ENCODE data around the gene ORMDL2. TPM values are rescaled to one million over a fixed set of nuclear protein-coding genes. Genes with fewer than 3 reads are reported as not detected.

ORMDL2 gene
- total and polyA plus RNA-seq, 2 experiments from 2014 or later = 18.0 to 55.1 TPM

DNA sequence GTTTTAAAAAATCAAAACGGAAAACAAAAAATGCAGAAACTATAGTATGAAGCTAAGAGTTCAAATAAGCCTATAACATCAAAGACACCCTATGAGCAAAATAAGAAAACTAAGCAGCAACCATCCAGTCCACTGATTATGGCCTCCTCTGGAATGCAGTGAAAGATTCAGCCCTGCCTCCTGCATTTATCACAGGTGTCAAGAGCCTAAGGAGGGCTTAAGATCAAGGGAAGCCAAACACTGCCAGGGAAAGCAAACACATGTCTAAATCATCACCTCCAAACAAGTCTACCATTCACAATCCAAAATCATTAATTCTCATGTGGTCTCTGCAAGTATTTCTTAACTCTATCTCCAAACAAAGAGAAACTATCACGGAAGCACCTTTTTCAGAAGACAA, 28.7 kb upstream of the ORMDL2 start (continued):
- TF ChIP-seq, protein P1, sequence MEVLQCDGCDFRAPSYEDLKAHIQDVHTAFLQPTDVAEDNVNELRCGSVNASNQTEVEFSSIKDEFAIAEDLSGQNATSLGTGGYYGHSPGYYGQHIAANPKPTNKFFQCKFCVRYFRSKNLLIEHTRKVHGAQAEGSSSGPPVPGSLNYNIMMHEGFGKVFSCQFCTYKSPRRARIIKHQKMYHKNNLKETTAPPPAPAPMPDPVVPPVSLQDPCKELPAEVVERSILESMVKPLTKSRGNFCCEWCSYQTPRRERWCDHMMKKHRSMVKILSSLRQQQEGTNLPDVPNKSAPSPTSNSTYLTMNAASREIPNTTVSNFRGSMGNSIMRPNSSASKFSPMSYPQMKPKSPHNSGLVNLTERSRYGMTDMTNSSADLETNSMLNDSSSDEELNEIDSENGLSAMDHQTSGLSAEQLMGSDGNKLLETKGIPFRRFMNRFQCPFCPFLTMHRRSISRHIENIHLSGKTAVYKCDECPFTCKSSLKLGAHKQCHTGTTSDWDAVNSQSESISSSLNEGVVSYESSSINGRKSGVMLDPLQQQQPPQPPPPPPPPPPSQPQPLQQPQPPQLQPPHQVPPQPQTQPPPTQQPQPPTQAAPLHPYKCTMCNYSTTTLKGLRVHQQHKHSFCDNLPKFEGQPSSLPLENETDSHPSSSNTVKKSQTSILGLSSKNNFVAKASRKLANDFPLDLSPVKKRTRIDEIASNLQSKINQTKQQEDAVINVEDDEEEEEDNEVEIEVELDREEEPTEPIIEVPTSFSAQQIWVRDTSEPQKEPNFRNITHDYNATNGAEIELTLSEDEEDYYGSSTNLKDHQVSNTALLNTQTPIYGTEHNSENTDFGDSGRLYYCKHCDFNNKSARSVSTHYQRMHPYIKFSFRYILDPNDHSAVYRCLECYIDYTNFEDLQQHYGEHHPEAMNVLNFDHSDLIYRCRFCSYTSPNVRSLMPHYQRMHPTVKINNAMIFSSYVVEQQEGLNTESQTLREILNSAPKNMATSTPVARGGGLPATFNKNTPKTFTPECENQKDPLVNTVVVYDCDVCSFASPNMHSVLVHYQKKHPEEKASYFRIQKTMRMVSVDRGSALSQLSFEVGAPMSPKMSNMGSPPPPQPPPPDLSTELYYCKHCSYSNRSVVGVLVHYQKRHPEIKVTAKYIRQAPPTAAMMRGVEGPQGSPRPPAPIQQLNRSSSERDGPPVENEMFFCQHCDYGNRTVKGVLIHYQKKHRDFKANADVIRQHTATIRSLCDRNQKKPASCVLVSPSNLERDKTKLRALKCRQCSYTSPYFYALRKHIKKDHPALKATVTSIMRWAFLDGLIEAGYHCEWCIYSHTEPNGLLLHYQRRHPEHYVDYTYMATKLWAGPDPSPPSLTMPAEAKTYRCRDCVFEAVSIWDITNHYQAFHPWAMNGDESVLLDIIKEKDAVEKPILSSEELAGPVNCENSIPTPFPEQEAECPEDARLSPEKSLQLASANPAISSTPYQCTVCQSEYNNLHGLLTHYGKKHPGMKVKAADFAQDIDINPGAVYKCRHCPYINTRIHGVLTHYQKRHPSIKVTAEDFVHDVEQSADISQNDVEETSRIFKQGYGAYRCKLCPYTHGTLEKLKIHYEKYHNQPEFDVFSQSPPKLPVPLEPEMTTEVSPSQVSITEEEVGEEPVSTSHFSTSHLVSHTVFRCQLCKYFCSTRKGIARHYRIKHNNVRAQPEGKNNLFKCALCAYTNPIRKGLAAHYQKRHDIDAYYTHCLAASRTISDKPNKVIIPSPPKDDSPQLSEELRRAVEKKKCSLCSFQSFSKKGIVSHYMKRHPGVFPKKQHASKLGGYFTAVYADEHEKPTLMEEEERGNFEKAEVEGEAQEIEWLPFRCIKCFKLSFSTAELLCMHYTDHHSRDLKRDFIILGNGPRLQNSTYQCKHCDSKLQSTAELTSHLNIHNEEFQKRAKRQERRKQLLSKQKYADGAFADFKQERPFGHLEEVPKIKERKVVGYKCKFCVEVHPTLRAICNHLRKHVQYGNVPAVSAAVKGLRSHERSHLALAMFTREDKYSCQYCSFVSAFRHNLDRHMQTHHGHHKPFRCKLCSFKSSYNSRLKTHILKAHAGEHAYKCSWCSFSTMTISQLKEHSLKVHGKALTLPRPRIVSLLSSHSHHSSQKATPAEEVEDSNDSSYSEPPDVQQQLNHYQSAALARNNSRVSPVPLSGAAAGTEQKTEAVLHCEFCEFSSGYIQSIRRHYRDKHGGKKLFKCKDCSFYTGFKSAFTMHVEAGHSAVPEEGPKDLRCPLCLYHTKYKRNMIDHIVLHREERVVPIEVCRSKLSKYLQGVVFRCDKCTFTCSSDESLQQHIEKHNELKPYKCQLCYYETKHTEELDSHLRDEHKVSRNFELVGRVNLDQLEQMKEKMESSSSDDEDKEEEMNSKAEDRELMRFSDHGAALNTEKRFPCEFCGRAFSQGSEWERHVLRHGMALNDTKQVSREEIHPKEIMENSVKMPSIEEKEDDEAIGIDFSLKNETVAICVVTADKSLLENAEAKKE (CRISPR knock-in tag; IDR thresholded peaks at IDR 0.05) = no peak
- TF ChIP-seq EZH2 (IDR thresholded peaks at IDR 0.05; ENCODE audit: low read depth, unreplicated experiment) = no peak
- TF ChIP-seq ZNF114 (CRISPR knock-in tag; IDR thresholded peaks at IDR 0.05) = no peak
- no peak for TF ChIP-seq POLR2AphosphoS5 (IDR thresholded peaks at IDR 0.05; ENCODE audit: low read depth)
- no peak for TF ChIP-seq JUNB (IDR thresholded peaks at IDR 0.05; ENCODE audit: unreplicated experiment)

DNA sequence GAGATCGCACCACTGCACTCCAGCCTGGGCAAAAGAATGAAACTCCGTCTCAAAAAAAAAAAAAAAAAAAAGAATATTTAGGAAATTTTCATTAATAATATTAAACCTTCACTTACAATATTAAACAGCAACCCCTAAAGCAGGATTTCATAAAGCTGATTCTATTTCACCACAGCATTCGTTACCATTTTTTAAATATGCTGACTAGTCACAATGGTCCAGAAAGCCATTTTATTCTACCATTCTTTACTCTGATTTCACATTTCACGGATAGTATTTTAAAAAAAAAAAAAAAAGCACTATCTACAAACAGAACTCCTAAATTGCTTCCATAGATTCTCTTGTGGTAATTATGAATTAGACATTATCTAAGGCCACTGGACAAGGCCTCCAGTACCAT, 27.9 kb upstream of the ORMDL2 start:
- Mint-ChIP-seq H3K9me3 (no peaks in the 10 kb centered on the region), H3K4me3 (no peak overlapping the region), H3K4me1 (no peaks in the 10 kb centered on the region), H3K36me3 (ENCODE audit: low read depth) (peaks cover 87% of the 10 kb centered on the region), H3K27ac (no peak overlapping the region), H3K27me3 (ENCODE audit: insufficient read depth, low read depth, poor library complexity) (no peaks in the 10 kb centered on the region)
- Histone ChIP-seq H3F3A (replicated peaks; ENCODE audit: low read depth) (0 out of 2 replicates have a peak, but pooled peaks cover 8% of the 10 kb centered on the region), H3K4me3 (no peak overlapping the region), H3K27ac (ENCODE audit: low read depth) (no peak overlapping the region), H4K20me1 (replicated peaks; ENCODE audit: insufficient read depth) (peaks cover 11% of the 10 kb centered on the region; the same call in 1 of the 2 replicates), H3K4me2 (no peak overlapping the region), H3K4me1 (ENCODE audit: insufficient read depth) (no peaks in the 10 kb centered on the region), H3K9me2 (ENCODE audit: insufficient read depth) (no peaks in the 10 kb centered on the region), H3K79me2 (replicated peaks; ENCODE audit: insufficient read depth) (0 out of 2 replicates have a peak, but pooled peaks cover 11% of the 10 kb centered on the region), H3K36me3 (ENCODE audit: insufficient read depth) (peaks cover 64% of the 10 kb centered on the region), H2AFZ (no peak overlapping the region), H3K27me3 (ENCODE audit: insufficient read depth) (no peaks in the 10 kb centered on the region)
- ATAC-seq = no peak
- no peak for DNase-seq (ENCODE audit: low spot score)
- TF ChIP-seq CREB1 (CRISPR knock-in tag; IDR thresholded peaks at IDR 0.05; ENCODE audit: low read depth) = no peak
- no peak for TF ChIP-seq EZH2 (IDR thresholded peaks at IDR 0.05; ENCODE audit: low read depth, unreplicated experiment)
- no peak for TF ChIP-seq EZH2phosphoT487 (IDR thresholded peaks at IDR 0.05; ENCODE audit: unreplicated experiment)
- TF ChIP-seq, protein P2, sequence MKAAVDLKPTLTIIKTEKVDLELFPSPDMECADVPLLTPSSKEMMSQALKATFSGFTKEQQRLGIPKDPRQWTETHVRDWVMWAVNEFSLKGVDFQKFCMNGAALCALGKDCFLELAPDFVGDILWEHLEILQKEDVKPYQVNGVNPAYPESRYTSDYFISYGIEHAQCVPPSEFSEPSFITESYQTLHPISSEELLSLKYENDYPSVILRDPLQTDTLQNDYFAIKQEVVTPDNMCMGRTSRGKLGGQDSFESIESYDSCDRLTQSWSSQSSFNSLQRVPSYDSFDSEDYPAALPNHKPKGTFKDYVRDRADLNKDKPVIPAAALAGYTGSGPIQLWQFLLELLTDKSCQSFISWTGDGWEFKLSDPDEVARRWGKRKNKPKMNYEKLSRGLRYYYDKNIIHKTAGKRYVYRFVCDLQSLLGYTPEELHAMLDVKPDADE (IDR thresholded peaks at IDR 0.05) = no peak
- TF ChIP-seq JUNB (IDR thresholded peaks at IDR 0.05; ENCODE audit: unreplicated experiment) = no peak
- no peak for TF ChIP-seq ZNF331 (CRISPR knock-in tag; IDR thresholded peaks at IDR 0.05; ENCODE audit: low read depth)
- TF ChIP-seq, protein P3, sequence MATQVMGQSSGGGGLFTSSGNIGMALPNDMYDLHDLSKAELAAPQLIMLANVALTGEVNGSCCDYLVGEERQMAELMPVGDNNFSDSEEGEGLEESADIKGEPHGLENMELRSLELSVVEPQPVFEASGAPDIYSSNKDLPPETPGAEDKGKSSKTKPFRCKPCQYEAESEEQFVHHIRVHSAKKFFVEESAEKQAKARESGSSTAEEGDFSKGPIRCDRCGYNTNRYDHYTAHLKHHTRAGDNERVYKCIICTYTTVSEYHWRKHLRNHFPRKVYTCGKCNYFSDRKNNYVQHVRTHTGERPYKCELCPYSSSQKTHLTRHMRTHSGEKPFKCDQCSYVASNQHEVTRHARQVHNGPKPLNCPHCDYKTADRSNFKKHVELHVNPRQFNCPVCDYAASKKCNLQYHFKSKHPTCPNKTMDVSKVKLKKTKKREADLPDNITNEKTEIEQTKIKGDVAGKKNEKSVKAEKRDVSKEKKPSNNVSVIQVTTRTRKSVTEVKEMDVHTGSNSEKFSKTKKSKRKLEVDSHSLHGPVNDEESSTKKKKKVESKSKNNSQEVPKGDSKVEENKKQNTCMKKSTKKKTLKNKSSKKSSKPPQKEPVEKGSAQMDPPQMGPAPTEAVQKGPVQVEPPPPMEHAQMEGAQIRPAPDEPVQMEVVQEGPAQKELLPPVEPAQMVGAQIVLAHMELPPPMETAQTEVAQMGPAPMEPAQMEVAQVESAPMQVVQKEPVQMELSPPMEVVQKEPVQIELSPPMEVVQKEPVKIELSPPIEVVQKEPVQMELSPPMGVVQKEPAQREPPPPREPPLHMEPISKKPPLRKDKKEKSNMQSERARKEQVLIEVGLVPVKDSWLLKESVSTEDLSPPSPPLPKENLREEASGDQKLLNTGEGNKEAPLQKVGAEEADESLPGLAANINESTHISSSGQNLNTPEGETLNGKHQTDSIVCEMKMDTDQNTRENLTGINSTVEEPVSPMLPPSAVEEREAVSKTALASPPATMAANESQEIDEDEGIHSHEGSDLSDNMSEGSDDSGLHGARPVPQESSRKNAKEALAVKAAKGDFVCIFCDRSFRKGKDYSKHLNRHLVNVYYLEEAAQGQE (IDR thresholded peaks at IDR 0.05; ENCODE audit: unreplicated experiment) = no peak
